Measurements from ENCODE around the gene SEPTIN11.

Gene SEPTIN11

GRCh38 chr4:76964769-76965168 is 15.2 kb downstream of the SEPTIN11 start:
- no peak for DNase-seq (ENCODE audit: low read depth)
- H3K4me3 ChIP-seq (ENCODE audit: low read depth, low read length), result no peak overlapping the region
- TF ChIP-seq, protein P1, sequence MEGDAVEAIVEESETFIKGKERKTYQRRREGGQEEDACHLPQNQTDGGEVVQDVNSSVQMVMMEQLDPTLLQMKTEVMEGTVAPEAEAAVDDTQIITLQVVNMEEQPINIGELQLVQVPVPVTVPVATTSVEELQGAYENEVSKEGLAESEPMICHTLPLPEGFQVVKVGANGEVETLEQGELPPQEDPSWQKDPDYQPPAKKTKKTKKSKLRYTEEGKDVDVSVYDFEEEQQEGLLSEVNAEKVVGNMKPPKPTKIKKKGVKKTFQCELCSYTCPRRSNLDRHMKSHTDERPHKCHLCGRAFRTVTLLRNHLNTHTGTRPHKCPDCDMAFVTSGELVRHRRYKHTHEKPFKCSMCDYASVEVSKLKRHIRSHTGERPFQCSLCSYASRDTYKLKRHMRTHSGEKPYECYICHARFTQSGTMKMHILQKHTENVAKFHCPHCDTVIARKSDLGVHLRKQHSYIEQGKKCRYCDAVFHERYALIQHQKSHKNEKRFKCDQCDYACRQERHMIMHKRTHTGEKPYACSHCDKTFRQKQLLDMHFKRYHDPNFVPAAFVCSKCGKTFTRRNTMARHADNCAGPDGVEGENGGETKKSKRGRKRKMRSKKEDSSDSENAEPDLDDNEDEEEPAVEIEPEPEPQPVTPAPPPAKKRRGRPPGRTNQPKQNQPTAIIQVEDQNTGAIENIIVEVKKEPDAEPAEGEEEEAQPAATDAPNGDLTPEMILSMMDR (IDR thresholded peaks at IDR 0.05; ENCODE audit: low read depth, low read length, missing control alignments), result no peak
- in situ Hi-C loops (cut with HindIII; ENCODE audit: low sequenced_read_pairs), result loop anchor here (25.0 kb wide), 1 partner anchor 427 kb away; no protein-coding TSS in a partner anchor

- DNase-seq (ENCODE audit: low read depth), result no peak
- no peak overlapping the region for H3K4me3 ChIP-seq (ENCODE audit: low read depth, low read length)
- TF ChIP-seq, protein P1 (IDR thresholded peaks at IDR 0.05; ENCODE audit: low read depth, low read length, missing control alignments), result no peak
- in situ Hi-C loops (cut with HindIII; ENCODE audit: low sequenced_read_pairs), result loop anchor here (25.0 kb wide), 1 partner anchor 429 kb away; no protein-coding TSS in a partner anchor
Measured at GRCh38 chr4:76965866-76966579, 16.5 kb downstream of the SEPTIN11 start.

- in situ Hi-C loops (cut with HindIII; ENCODE audit: low sequenced_read_pairs), result loop anchor here (25.0 kb wide), 1 partner anchor 432 kb away; no protein-coding TSS in a partner anchor
- no peak for DNase-seq (ENCODE audit: low read depth)
- H3K4me3 ChIP-seq (ENCODE audit: low read depth, low read length), result no peak overlapping the region
- TF ChIP-seq, protein P1 (IDR thresholded peaks at IDR 0.05; ENCODE audit: low read depth, low read length, missing control alignments), result no peak
Measured at GRCh38 chr4:76968937-76969336, 19.4 kb downstream of the SEPTIN11 start.

GRCh38 chr4:76969495-76969894 is 19.9 kb downstream of the SEPTIN11 start:
- TF ChIP-seq, protein P1 (IDR thresholded peaks at IDR 0.05; ENCODE audit: low read depth, low read length, missing control alignments), result no peak
- H3K4me3 ChIP-seq (ENCODE audit: low read depth, low read length), result no peak overlapping the region
- in situ Hi-C loops (cut with HindIII; ENCODE audit: low sequenced_read_pairs), result loop anchor here (25.0 kb wide), 1 partner anchor 432 kb away; no protein-coding TSS in a partner anchor
- DNase-seq (ENCODE audit: low read depth), result no peak

GRCh38 chr4:76969941-76970529 is 20.5 kb downstream of the SEPTIN11 start:
- no peak overlapping the region for H3K4me3 ChIP-seq (ENCODE audit: low read depth, low read length)
- in situ Hi-C loops (cut with HindIII; ENCODE audit: low sequenced_read_pairs), result loop anchor here (25.0 kb wide), 1 partner anchor 433 kb away; no protein-coding TSS in a partner anchor
- TF ChIP-seq, protein P1 (IDR thresholded peaks at IDR 0.05; ENCODE audit: low read depth, low read length, missing control alignments), result no peak
- DNase-seq (ENCODE audit: low read depth), result no peak

DNA sequence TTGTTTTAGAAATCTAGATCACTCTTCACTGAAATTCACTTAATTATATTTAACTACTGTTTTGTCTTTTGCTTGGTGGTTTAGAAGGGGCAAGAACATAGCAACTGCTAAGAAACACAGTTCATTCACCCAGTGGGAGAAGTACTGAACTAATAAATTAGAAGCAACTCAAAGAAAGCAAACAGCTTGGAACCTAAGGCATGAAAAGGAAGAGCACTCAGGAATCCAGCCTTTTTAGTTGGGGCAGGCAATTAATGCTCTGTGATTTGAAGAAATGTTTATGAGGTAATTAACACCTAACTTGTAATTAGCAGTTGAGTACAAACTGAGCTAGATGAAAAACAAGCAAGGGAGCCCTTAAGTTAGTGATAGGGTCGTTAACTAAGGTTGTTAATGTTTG is 22.8 kb downstream of the SEPTIN11 start:
- no peak for DNase-seq (ENCODE audit: low read depth)
- no peak overlapping the region for H3K4me3 ChIP-seq (ENCODE audit: low read depth, low read length)
- in situ Hi-C loops (cut with HindIII; ENCODE audit: low sequenced_read_pairs), result loop anchor here (25.0 kb wide), 1 partner anchor 435 kb away; no protein-coding TSS in a partner anchor
- TF ChIP-seq, protein P1 (IDR thresholded peaks at IDR 0.05; ENCODE audit: low read depth, low read length, missing control alignments), result no peak
